A673 (cell line): ENCODE measurements around the gene C5orf15.

ENCODE experiments used
- EZH2 ChIP-seq: fragments of 200-600 bp; sonication (generic); IDR thresholded peaks from 2 replicates; pipeline ENCODE4 v1.6.1; 2017; ENCODE audit warnings: borderline replicate concordance, low read depth, mild to moderate bottlenecking, mixed read lengths, antibody characterized with exemption, low read length; ENCODE audit not compliant: poor library complexity, severe bottlenecking
- TF ChIP-seq, protein P1 (sequence below): fragments of 300-800, 200-600 bp; sonication (generic); conservative IDR thresholded peaks from 2 replicates; pipeline ENCODE4 v1.5.1; 2017; ENCODE audit warnings: low read depth, mild to moderate bottlenecking, antibody characterized with exemption, low read length, moderate library complexity, mixed read lengths

DNA sequence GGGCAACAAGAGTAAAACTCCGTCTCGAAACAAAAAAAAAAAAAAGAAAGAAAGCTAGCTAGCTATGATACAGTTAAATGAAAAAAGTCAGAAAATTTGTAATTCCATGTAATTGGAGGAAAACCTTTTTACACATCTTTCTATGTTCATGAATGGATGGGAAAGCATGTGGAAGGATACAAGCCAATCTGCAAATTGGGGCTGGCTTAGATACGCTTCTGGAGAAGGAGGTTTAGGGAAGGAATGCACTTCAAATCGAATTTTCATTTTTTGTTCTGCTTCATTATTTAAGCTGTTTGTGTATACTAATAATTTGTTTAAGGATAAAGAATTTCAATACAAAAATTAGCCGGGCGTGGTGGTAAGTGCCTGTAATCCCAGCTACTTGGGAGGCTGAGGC is 29.6 kb upstream of the C5orf15 start:
- TF ChIP-seq, protein P1, sequence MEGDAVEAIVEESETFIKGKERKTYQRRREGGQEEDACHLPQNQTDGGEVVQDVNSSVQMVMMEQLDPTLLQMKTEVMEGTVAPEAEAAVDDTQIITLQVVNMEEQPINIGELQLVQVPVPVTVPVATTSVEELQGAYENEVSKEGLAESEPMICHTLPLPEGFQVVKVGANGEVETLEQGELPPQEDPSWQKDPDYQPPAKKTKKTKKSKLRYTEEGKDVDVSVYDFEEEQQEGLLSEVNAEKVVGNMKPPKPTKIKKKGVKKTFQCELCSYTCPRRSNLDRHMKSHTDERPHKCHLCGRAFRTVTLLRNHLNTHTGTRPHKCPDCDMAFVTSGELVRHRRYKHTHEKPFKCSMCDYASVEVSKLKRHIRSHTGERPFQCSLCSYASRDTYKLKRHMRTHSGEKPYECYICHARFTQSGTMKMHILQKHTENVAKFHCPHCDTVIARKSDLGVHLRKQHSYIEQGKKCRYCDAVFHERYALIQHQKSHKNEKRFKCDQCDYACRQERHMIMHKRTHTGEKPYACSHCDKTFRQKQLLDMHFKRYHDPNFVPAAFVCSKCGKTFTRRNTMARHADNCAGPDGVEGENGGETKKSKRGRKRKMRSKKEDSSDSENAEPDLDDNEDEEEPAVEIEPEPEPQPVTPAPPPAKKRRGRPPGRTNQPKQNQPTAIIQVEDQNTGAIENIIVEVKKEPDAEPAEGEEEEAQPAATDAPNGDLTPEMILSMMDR, result no peak
- TF ChIP-seq EZH2, result no peak
